Keratinocyte (primary cell): ENCODE measurements around the gene JAK1. TPM values are rescaled to one million over a fixed set of nuclear protein-coding genes. Genes with fewer than 3 reads are reported as not detected.

Source experiments
- DNase-seq: peaks from one replicate; pipeline ENCODE4 v3.0.0-alpha.2; 2011; ENCODE audit warnings: low read depth, missing footprints, low spot score
- FAIRE-seq: peaks from 2 replicates; lab custom pipeline; 2011; peaks lifted over from hg19 to GRCh38; lab: Jason Lieb, UNC
- H2AFZ ChIP-seq: 2 replicates; pipeline ENCODE4 v1.6.0; 2012; ENCODE audit warnings: low read length, control low read depth, inconsistent platforms; ENCODE audit not compliant: control insufficient read depth
- H3K27ac ChIP-seq: 2 replicates; pipeline ENCODE4 v1.5.1; 2011; ENCODE audit warnings: low read length; ENCODE audit not compliant: control insufficient read depth, insufficient read depth
- H3K27me3 ChIP-seq: 3 replicates; pipeline ENCODE4 v1.6.0; 2011; ENCODE audit warnings: low read length; ENCODE audit not compliant: control insufficient read depth, insufficient read depth; ENCODE audit errors: extremely low read depth
- H3K36me3 ChIP-seq, 2 experiments: 2 replicates in 1 of 2; 3 replicates in 1 of 2; pipeline ENCODE4 v1.5.1; 2011; ENCODE audit warnings: low read length in 2 of 2, mild to moderate bottlenecking in 1 of 2; ENCODE audit not compliant: control insufficient read depth in 2 of 2, insufficient read depth in 2 of 2; ENCODE audit errors: extremely low read depth in 1 of 2
- H3K4me1 ChIP-seq: 3 replicates; pipeline ENCODE4 v1.5.1; 2011; ENCODE audit warnings: low read length; ENCODE audit not compliant: control insufficient read depth, insufficient read depth; ENCODE audit errors: extremely low read depth
- H3K4me2 ChIP-seq: 3 replicates; pipeline ENCODE4 v1.6.0; 2011; ENCODE audit warnings: low read depth, low read length; ENCODE audit not compliant: control insufficient read depth, insufficient read depth; ENCODE audit errors: extremely low read depth
- H3K4me3 ChIP-seq, 3 experiments: fragments of 200-600 bp in 1 of 3; sonication (generic) in 1 of 3; 2 replicates in 2 of 3; 3 replicates in 1 of 3; pipeline ENCODE4 v1.5.1; 2011 to 2016; ENCODE audit warnings: low read length in 3 of 3, mild to moderate bottlenecking in 3 of 3, control low read depth in 2 of 3, inconsistent platforms in 1 of 3, low read depth in 1 of 3, mixed read lengths in 1 of 3, mixed run types in 1 of 3, moderate library complexity in 1 of 3; ENCODE audit not compliant: control insufficient read depth in 2 of 3, insufficient read depth in 2 of 3; ENCODE audit errors: extremely low read depth in 1 of 3
- H3K79me2 ChIP-seq: 2 replicates; pipeline ENCODE4 v1.6.0; 2012; ENCODE audit warnings: low read length; ENCODE audit not compliant: control insufficient read depth, insufficient read depth
- H3K9ac ChIP-seq: 3 replicates; pipeline ENCODE4 v1.6.0; 2011; ENCODE audit warnings: low read length; ENCODE audit not compliant: control insufficient read depth, insufficient read depth; ENCODE audit errors: extremely low read depth
- H3K9me1 ChIP-seq: 3 replicates; pipeline ENCODE4 v1.6.0; 2011; ENCODE audit warnings: low read length; ENCODE audit not compliant: control insufficient read depth, insufficient read depth; ENCODE audit errors: extremely low read depth
- H3K9me3 ChIP-seq: 2 replicates; pipeline ENCODE4 v1.5.1; 2012; ENCODE audit warnings: low read depth, low read length; ENCODE audit not compliant: control insufficient read depth
- H4K20me1 ChIP-seq: 3 replicates; pipeline ENCODE4 v1.6.0; 2011; ENCODE audit warnings: low read length; ENCODE audit not compliant: control insufficient read depth, insufficient read depth; ENCODE audit errors: extremely low read depth
- EZH2 ChIP-seq: IDR thresholded peaks from one replicate; pipeline ENCODE4 v1.6.1; 2012; ENCODE audit warnings: inconsistent platforms, mild to moderate bottlenecking, low read length, moderate library complexity
- dilution Hi-C: fragments of 300-500 bp; cut with MboI; formaldehyde crosslinking; loops from one replicate; pipeline ENCODE4 v1.7.0; 2020; ENCODE audit warnings: low sequenced_read_pairs; ENCODE audit not compliant: extremely low pct_ligation_motif_present
- polyA plus RNA-seq, 5 experiments: library from polyadenylated mRNA; depleted of rRNA in 3 of 5; stranded (reverse) in 3 of 5; stranded (forward) in 1 of 5; unstranded in 1 of 5; fragments of >200 nt; gene quantifications; 1 replicate in 1 of 5; 2 replicates in 3 of 5; 3 replicates in 1 of 5; pipeline versions ENCODE4 v1.2.1 to v1.2.3, GENCODE V29; 2011 to 2012; ENCODE audit warnings: missing spikeins in 2 of 5, low read depth in 1 of 5, low replicate concordance in 1 of 5
- TF ChIP-seq, protein P1 (sequence below), 3 experiments: IDR thresholded peaks in 1 of 3; conservative IDR thresholded peaks in 1 of 3; optimal IDR thresholded peaks in 1 of 3; 2 replicates in 2 of 3; 3 replicates in 1 of 3; pipeline versions ENCODE3 to v1.5.1; 2011; ENCODE audit warnings: low read length in 3 of 3, mild to moderate bottlenecking in 3 of 3, moderate library complexity in 2 of 3, control low read depth in 1 of 3, inconsistent platforms in 1 of 3; ENCODE audit not compliant: insufficient read depth in 2 of 3; ENCODE audit errors: extremely low read depth in 1 of 3

The JAK1 gene
- polyA plus RNA-seq, 1 donor (not counting 4 experiments of a cell fraction or from before 2014, with no cell fraction given), result 50.9 TPM

DNA sequence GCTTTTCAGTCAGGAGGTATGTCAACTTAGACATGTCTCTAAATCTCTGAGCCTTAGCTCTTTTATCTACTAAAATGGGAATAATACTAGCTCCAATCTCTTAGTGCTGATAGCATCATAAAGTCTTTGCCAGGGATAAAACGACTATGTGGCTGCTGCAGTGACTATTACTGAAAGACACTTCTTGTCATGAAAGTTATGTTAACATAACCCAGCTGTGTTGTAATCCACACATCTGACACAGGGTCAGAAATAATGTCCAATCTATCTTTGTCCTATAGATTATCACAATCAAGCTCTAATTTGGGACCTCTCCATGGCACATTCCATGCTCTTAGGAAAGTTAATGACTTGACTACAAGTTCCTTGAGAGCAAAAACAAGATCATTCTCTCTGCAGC lies 62.8 kb downstream of the JAK1 start:
- peaks cover 23% of the 10 kb centered on the region for H3K4me1 ChIP-seq
- H3K9me1 ChIP-seq, result no peaks in the 10 kb centered on the region
- no peaks in the 10 kb centered on the region for H3K9me3 ChIP-seq
- H3K27me3 ChIP-seq, result no peaks in the 10 kb centered on the region
- H3K4me2 ChIP-seq, result no peak overlapping the region
- H3K4me3 ChIP-seq, result no peak overlapping the region
- TF ChIP-seq EZH2, result no peak
- TF ChIP-seq, protein P1, sequence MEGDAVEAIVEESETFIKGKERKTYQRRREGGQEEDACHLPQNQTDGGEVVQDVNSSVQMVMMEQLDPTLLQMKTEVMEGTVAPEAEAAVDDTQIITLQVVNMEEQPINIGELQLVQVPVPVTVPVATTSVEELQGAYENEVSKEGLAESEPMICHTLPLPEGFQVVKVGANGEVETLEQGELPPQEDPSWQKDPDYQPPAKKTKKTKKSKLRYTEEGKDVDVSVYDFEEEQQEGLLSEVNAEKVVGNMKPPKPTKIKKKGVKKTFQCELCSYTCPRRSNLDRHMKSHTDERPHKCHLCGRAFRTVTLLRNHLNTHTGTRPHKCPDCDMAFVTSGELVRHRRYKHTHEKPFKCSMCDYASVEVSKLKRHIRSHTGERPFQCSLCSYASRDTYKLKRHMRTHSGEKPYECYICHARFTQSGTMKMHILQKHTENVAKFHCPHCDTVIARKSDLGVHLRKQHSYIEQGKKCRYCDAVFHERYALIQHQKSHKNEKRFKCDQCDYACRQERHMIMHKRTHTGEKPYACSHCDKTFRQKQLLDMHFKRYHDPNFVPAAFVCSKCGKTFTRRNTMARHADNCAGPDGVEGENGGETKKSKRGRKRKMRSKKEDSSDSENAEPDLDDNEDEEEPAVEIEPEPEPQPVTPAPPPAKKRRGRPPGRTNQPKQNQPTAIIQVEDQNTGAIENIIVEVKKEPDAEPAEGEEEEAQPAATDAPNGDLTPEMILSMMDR (optimal IDR thresholded peaks at IDR 0.05 in 1 of 3, IDR thresholded peaks at IDR 0.05 in 1 of 3, conservative IDR thresholded peaks at IDR 0.05 in 1 of 3; ENCODE audit: extremely low read depth in 1 of 3, insufficient read depth in 2 of 3, low read length in 3 of 3), result no peak
- H3K9ac ChIP-seq, result no peak overlapping the region
- peaks cover 2% of the 10 kb centered on the region for H4K20me1 ChIP-seq
- no peak overlapping the region for H2AFZ ChIP-seq
- peaks cover 29% of the 10 kb centered on the region for H3K79me2 ChIP-seq
- H3K36me3 ChIP-seq, result no peaks in the 10 kb centered on the region
- no peak overlapping the region for H3K27ac ChIP-seq
- FAIRE-seq, result no peak
- DNase-seq, result no peak
- dilution Hi-C loops, result no loop called here

GRCh38 chr1:64901663-64902062 lies 64.7 kb downstream of the JAK1 start:
- H3K36me3 ChIP-seq, result no peaks in the 10 kb centered on the region
- DNase-seq, result no peak

More at GRCh38 chr1:64901663-64902062, 64.7 kb downstream of the JAK1 start:
- Histone ChIP-seq H3K9ac (no peak overlapping the region), H3K4me2 (no peak overlapping the region), H3K9me3 (no peaks in the 10 kb centered on the region), H3K27me3 (no peaks in the 10 kb centered on the region), H2AFZ (no peak overlapping the region), H3K4me3 (no peak overlapping the region), H3K27ac (no peak overlapping the region), H3K4me1 (peaks cover 35% of the 10 kb centered on the region), H3K9me1 (no peaks in the 10 kb centered on the region), H3K79me2 (peaks cover 27% of the 10 kb centered on the region), H4K20me1 (peaks cover 4% of the 10 kb centered on the region)
- no peak for TF ChIP-seq EZH2
- TF ChIP-seq, protein P1 (optimal IDR thresholded peaks at IDR 0.05 in 1 of 3, IDR thresholded peaks at IDR 0.05 in 1 of 3, conservative IDR thresholded peaks at IDR 0.05 in 1 of 3; ENCODE audit: extremely low read depth in 1 of 3, insufficient read depth in 2 of 3, low read length in 3 of 3), result no peak
- dilution Hi-C loops, result no loop called here
- no peak for FAIRE-seq
